WTC11 (cell line): ENCODE measurements around the gene SHANK1. TPM values are rescaled to one million over a fixed set of nuclear protein-coding genes. Genes with fewer than 3 reads are reported as not detected.

Source experiments
- ATAC-seq: fragments of 200-7000 bp; cut with Tn5 transposase; 2 replicates; pipeline ENCODE4 v1.10.0; 2021; ENCODE audit warnings: mild to moderate bottlenecking, moderate library complexity
- CTCF ChIA-PET: fragments of 300-600 bp; sonication (Branson Sonifier 250); formaldehyde crosslinking; loops from one replicate; lab custom pipeline; 2021; ENCODE audit warnings: antibody characterized with exemption; lab: Charles Lee
- POLR2A ChIA-PET: fragments of 350-600 bp; sonication (Branson Sonifier 250); formaldehyde crosslinking; loops from one replicate; lab custom pipeline; 2021; ENCODE audit warnings: antibody characterized with exemption; lab: Charles Lee
- DNase-seq: peaks from one replicate; pipeline ENCODE4 v3.0.0; 2021; ENCODE audit warnings: low spot score
- H3K27ac Mint-ChIP-seq: 2 replicates; pipeline ENCODE4 v1.8.0; 2021; ENCODE audit warnings: mixed read lengths
- H3K27me3 Mint-ChIP-seq: 2 replicates; pipeline ENCODE4 v1.8.0; 2021; ENCODE audit warnings: low read depth, mild to moderate bottlenecking, moderate library complexity, mixed read lengths
- H3K36me3 Mint-ChIP-seq: 2 replicates; pipeline ENCODE4 v1.8.0; 2021; ENCODE audit warnings: mixed read lengths
- H3K4me1 Mint-ChIP-seq: 2 replicates; pipeline ENCODE4 v1.8.0; 2022; ENCODE audit warnings: mixed read lengths
- H3K4me3 Mint-ChIP-seq: 2 replicates; pipeline ENCODE4 v1.8.0; 2021; ENCODE audit warnings: mild to moderate bottlenecking, moderate library complexity, mixed read lengths
- H3K9me3 Mint-ChIP-seq: 2 replicates; pipeline ENCODE4 v1.8.0; 2021; ENCODE audit warnings: mixed read lengths
- GABPB1 ChIP-seq: sonication (generic); formaldehyde crosslinking; IDR thresholded peaks from 2 replicates; pipeline ENCODE4 v1.8.1; 2023; ENCODE audit warnings: mild to moderate bottlenecking, missing genetic modification reagents
- OVOL2 ChIP-seq: fragments of 250-450 bp; sonication (Bioruptor Pico); IDR thresholded peaks from 2 replicates; pipeline ENCODE4 v1.9.0; 2021; ENCODE audit warnings: mild to moderate bottlenecking, borderline replicate concordance
- PRDM15 ChIP-seq: sonication (generic); formaldehyde crosslinking; IDR thresholded peaks from 2 replicates; pipeline ENCODE4 v1.8.0; 2022; ENCODE audit warnings: missing genetic modification reagents
- SP1 ChIP-seq: sonication (generic); formaldehyde crosslinking; conservative IDR thresholded peaks from 2 replicates; pipeline ENCODE4 v1.8.1; 2022; ENCODE audit warnings: missing genetic modification reagents
- STAT6 ChIP-seq: sonication (generic); formaldehyde crosslinking; conservative IDR thresholded peaks from 2 replicates; pipeline ENCODE4 v1.8.1; 2023; ENCODE audit warnings: mild to moderate bottlenecking, low read depth, missing genetic modification reagents, moderate library complexity
- USF1 ChIP-seq: sonication (generic); formaldehyde crosslinking; IDR thresholded peaks from 2 replicates; pipeline ENCODE4 v1.8.0; 2022; ENCODE audit warnings: mild to moderate bottlenecking, missing genetic modification reagents
- USF2 ChIP-seq: sonication (generic); formaldehyde crosslinking; IDR thresholded peaks from 2 replicates; pipeline ENCODE4 v1.8.1; 2023; ENCODE audit warnings: mild to moderate bottlenecking, missing genetic modification reagents, moderate library complexity
- total RNA-seq: library from RNA; stranded (reverse); gene quantifications from 3 replicates; pipeline ENCODE4 v1.2.3, GENCODE V29; 2021

SHANK1 gene
- total RNA-seq, 1 experiment from 2014 or later = 8.7 TPM

GRCh38 chr19:50639121-50640112 lies 80.2 kb downstream of the SHANK1 start, which contains the start of gene SYT3:
TSS of gene SYT3 (minus strand) at chr19:50639881. CDS start at chr19:50637411, 2,470 bp downstream.
- CTCF ChIA-PET = interaction anchor here (0.6 to 2.0 kb wide), 6 partner anchors 10 to 155 kb away, joined by 3 to 7 read pairs (median 4); partner anchors contain the start of gene C19orf81

More at GRCh38 chr19:50639121-50640112, 80.2 kb downstream of the SHANK1 start, which contains the start of gene SYT3:
- POLR2A ChIA-PET = no interaction called here
- peaks cover 28% of the 10 kb centered on the region for H3K27me3 Mint-ChIP-seq
- TF ChIP-seq SP1 (CRISPR knock-in tag) (peak; percentile 47; the same call in 1 of the 2 replicates), USF2 (CRISPR knock-in tag) (peak; percentile 77), USF1 (CRISPR knock-in tag) (peak; percentile 71), OVOL2 (no peak), GABPB1 (no peak), STAT6 (CRISPR knock-in tag) (no peak), PRDM15 (CRISPR knock-in tag) (no peak)
- ATAC-seq = peak; percentile 91
- DNase-seq = peak; percentile 83
- peak within 1 kb of the TSS; percentile 88 for H3K4me3 Mint-ChIP-seq
- peaks cover 16% of the 10 kb centered on the region for H3K4me1 Mint-ChIP-seq
- H3K9me3 Mint-ChIP-seq = peaks cover 10% of the 10 kb centered on the region
- H3K27ac Mint-ChIP-seq = no peak within 1 kb of the TSS
- H3K36me3 Mint-ChIP-seq = peaks cover 30% of the 10 kb centered on the region
